HEK293 (cell line): Measurements from ENCODE around the gene TFB2M.

ENCODE experiments used
- CTCF ChIA-PET: fragments of 350-600 bp; formaldehyde crosslinking; extraction: SDS; loops from one replicate; lab custom pipeline; 2021; ENCODE audit warnings: antibody characterized with exemption; lab: Yijun Ruan, JAX
- POLR2A ChIA-PET: fragments of 300-600 bp; formaldehyde crosslinking; extraction: SDS; loops from one replicate; lab custom pipeline; 2020; ENCODE audit warnings: antibody characterized with exemption, inconsistent platforms; lab: Yijun Ruan, JAX
- H3K27ac ChIP-seq: fragments of 200-500 bp; sonication (Bioruptor generic); 2 replicates; pipeline ENCODE4 v1.5.1; 2014; ENCODE audit warnings: low read depth, low read length, control low read depth, inconsistent platforms; ENCODE audit errors: extremely low read depth
- H3K36me3 ChIP-seq, 2 experiments: fragments of 200-500 bp in 1 of 2; sonication (Bioruptor generic) in 1 of 2; 1 replicate in 1 of 2; 2 replicates in 1 of 2; pipeline ENCODE4 v1.5.1; 2014 to 2017; ENCODE audit warnings: inconsistent platforms in 2 of 2, low read length in 2 of 2; ENCODE audit not compliant: control insufficient read depth in 2 of 2, insufficient read depth in 1 of 2
- H3K4me1 ChIP-seq: fragments of 200-500 bp; sonication (Bioruptor generic); 2 replicates; pipeline ENCODE4 v1.5.1; 2014; ENCODE audit warnings: mild to moderate bottlenecking, low read length, inconsistent platforms; ENCODE audit not compliant: control insufficient read depth, insufficient read depth
- H3K4me3 ChIP-seq: 2 replicates; pipeline ENCODE4 v1.5.1; 2011; ENCODE audit warnings: low read depth, mild to moderate bottlenecking, control low read depth, low read length, moderate library complexity
- H3K9me3 ChIP-seq: fragments of 200-500 bp; sonication (Bioruptor generic); 2 replicates; pipeline ENCODE4 v1.5.1; 2014; ENCODE audit warnings: low read depth, low read length, inconsistent platforms; ENCODE audit not compliant: control insufficient read depth, insufficient read depth
- HOXC10 ChIP-seq: sonication (generic); formaldehyde crosslinking; IDR thresholded peaks from 2 replicates; pipeline ENCODE4 v1.8.1; 2023; ENCODE audit warnings: mild to moderate bottlenecking, missing genetic modification reagents
- KLF1 ChIP-seq: fragments of 450-650 bp; formaldehyde crosslinking; IDR thresholded peaks from 2 replicates; pipeline ENCODE4 v1.5.1; 2016; ENCODE audit warnings: missing biosample characterization, missing genetic modification characterization
- KLF10 ChIP-seq: fragments of 450-650 bp; IDR thresholded peaks from 2 replicates; pipeline ENCODE4 v1.5.1; 2018; ENCODE audit warnings: missing biosample characterization, mild to moderate bottlenecking, missing genetic modification characterization
- KLF16 ChIP-seq: fragments of 450-650 bp; formaldehyde crosslinking; IDR thresholded peaks from 2 replicates; pipeline ENCODE4 v1.5.1; 2017; ENCODE audit warnings: missing biosample characterization, missing genetic modification characterization
- MYNN ChIP-seq: fragments of 450-650 bp; formaldehyde crosslinking; IDR thresholded peaks from 2 replicates; pipeline ENCODE4 v1.5.1; 2016; ENCODE audit warnings: missing biosample characterization, missing genetic modification characterization, borderline replicate concordance
- PRDM6 ChIP-seq: fragments of 450-650 bp; formaldehyde crosslinking; IDR thresholded peaks from 2 replicates; pipeline ENCODE4 v1.5.1; 2017; ENCODE audit warnings: missing biosample characterization, missing genetic modification characterization
- REST ChIP-seq: fragments of 450-650 bp; formaldehyde crosslinking; IDR thresholded peaks from 2 replicates; pipeline ENCODE4 v1.5.1; 2016; ENCODE audit warnings: missing biosample characterization, missing genetic modification characterization
- ZBTB8A ChIP-seq: fragments of 450-650 bp; formaldehyde crosslinking; IDR thresholded peaks from 2 replicates; pipeline ENCODE4 v1.5.1; 2016; ENCODE audit warnings: missing biosample characterization, missing genetic modification characterization
- ZNF239 ChIP-seq: fragments of 450-650 bp; formaldehyde crosslinking; IDR thresholded peaks from 2 replicates; pipeline ENCODE4 v1.5.1; 2016; ENCODE audit warnings: missing biosample characterization, missing genetic modification characterization
- ZNF280C ChIP-seq: fragments of 450-650 bp; formaldehyde crosslinking; IDR thresholded peaks from 2 replicates; pipeline ENCODE4 v1.5.1; 2016; ENCODE audit warnings: missing biosample characterization, missing genetic modification characterization
- ZNF350 ChIP-seq: fragments of 450-650 bp; formaldehyde crosslinking; IDR thresholded peaks from 2 replicates; pipeline ENCODE4 v1.5.0; 2017; ENCODE audit warnings: missing biosample characterization, mild to moderate bottlenecking, missing genetic modification characterization
- ZNF366 ChIP-seq: fragments of 450-650 bp; formaldehyde crosslinking; conservative IDR thresholded peaks from 2 replicates; pipeline ENCODE4 v1.5.1; 2016; ENCODE audit warnings: missing biosample characterization, missing genetic modification characterization
- ZNF416 ChIP-seq: fragments of 450-650 bp; formaldehyde crosslinking; IDR thresholded peaks from 2 replicates; pipeline ENCODE4 v1.5.1; 2016; ENCODE audit warnings: missing biosample characterization, missing genetic modification characterization
- ZNF488 ChIP-seq: fragments of 450-650 bp; formaldehyde crosslinking; IDR thresholded peaks from 2 replicates; pipeline ENCODE4 v1.5.1; 2016; ENCODE audit warnings: missing biosample characterization, missing genetic modification characterization
- ZNF585B ChIP-seq: fragments of 450-650 bp; formaldehyde crosslinking; IDR thresholded peaks from 2 replicates; pipeline ENCODE4 v1.5.1; 2016; ENCODE audit warnings: missing biosample characterization, missing genetic modification characterization
- ZNF664 ChIP-seq: fragments of 450-650 bp; formaldehyde crosslinking; IDR thresholded peaks from 2 replicates; pipeline ENCODE4 v1.5.1; 2016; ENCODE audit warnings: missing biosample characterization, missing genetic modification characterization
- ZNF791 ChIP-seq: fragments of 450-650 bp; formaldehyde crosslinking; IDR thresholded peaks from 2 replicates; pipeline ENCODE4 v1.5.1; 2016; ENCODE audit warnings: missing biosample characterization, missing genetic modification characterization
- ZNF830 ChIP-seq: fragments of 450-650 bp; IDR thresholded peaks from 2 replicates; pipeline ENCODE4 v1.5.0; 2018; ENCODE audit warnings: missing biosample characterization, missing genetic modification characterization, low read depth, mild to moderate bottlenecking, moderate library complexity
- TF ChIP-seq, protein P1 (sequence below): fragments of 450-650 bp; formaldehyde crosslinking; IDR thresholded peaks from 2 replicates; pipeline ENCODE4 v1.5.1; 2016; ENCODE audit warnings: missing biosample characterization, missing genetic modification characterization

TFB2M gene

DNA sequence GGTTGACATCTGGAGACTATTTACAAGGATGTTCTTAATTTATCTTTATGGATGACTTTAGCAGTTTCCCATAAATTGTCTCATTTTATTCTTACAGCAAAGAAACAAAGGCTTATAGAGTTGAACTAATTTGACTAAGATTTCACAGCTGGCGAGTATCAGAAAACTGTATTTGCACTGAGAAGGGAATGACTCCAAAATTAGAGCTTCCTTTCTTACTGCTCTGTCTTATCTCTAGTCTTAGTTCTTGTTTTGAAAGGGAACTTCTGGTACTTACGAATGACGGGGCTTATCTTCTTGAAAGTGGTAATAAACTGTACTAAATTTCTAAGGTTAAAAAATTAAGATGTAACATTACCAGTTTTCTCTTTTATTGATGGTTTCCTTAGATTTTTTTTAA is 13.8 kb upstream of the TFB2M start:
- H3K4me1 ChIP-seq: no peaks in the 10 kb centered on the region
- H3K4me3 ChIP-seq: no peak overlapping the region
- ChIA-PET POLR2A (interaction anchor here (0.9 kb wide), 1 partner anchor 14 kb away, joined by 3 read pairs; the partner anchor contains the start of genes CNST and TFB2M), CTCF (no interaction called here)
- TF ChIP-seq ZNF830 (tag by site-specific recombination) (no peak), ZNF791 (no peak), PRDM6 (tag by site-specific recombination) (peak; percentile 41), ZNF664 (tag by site-specific recombination) (no peak)
- no peak overlapping the region for H3K27ac ChIP-seq
- H3K36me3 ChIP-seq: no peaks in the 10 kb centered on the region
- H3K9me3 ChIP-seq: no peaks in the 10 kb centered on the region

DNA sequence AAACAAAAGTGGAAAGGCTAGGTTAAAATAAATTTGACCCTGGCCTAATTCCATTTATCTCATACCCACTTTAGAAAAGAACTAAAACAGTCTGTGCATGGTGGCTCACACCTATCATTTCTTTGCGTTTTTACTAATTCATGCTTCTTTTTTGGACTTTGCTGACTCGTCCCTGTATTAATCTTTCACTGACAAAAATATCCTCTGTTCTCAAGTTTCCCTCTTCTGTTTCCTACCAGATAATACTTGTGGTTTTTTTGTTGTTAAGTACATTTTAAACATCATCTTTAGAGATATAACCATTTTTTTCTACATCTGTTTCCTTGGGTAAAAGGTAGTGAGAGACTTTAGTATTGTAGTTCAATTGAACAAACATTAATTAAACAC is 11.7 kb upstream of the TFB2M start:
- Histone ChIP-seq H3K27ac (no peak overlapping the region), H3K4me3 (no peak overlapping the region), H3K36me3 (no peaks in the 10 kb centered on the region), H3K9me3 (no peaks in the 10 kb centered on the region), H3K4me1 (no peaks in the 10 kb centered on the region)
- no peak for TF ChIP-seq MYNN
- no peak for TF ChIP-seq REST (tag by site-specific recombination)
- TF ChIP-seq, protein P1, sequence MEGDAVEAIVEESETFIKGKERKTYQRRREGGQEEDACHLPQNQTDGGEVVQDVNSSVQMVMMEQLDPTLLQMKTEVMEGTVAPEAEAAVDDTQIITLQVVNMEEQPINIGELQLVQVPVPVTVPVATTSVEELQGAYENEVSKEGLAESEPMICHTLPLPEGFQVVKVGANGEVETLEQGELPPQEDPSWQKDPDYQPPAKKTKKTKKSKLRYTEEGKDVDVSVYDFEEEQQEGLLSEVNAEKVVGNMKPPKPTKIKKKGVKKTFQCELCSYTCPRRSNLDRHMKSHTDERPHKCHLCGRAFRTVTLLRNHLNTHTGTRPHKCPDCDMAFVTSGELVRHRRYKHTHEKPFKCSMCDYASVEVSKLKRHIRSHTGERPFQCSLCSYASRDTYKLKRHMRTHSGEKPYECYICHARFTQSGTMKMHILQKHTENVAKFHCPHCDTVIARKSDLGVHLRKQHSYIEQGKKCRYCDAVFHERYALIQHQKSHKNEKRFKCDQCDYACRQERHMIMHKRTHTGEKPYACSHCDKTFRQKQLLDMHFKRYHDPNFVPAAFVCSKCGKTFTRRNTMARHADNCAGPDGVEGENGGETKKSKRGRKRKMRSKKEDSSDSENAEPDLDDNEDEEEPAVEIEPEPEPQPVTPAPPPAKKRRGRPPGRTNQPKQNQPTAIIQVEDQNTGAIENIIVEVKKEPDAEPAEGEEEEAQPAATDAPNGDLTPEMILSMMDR (tag by site-specific recombination): no peak
- no peak for TF ChIP-seq KLF10
- TF ChIP-seq ZBTB8A (tag by site-specific recombination): no peak
- no peak for TF ChIP-seq ZNF366 (tag by site-specific recombination)
- no peak for TF ChIP-seq ZNF350 (tag by site-specific recombination)
- TF ChIP-seq ZNF280C (tag by site-specific recombination): no peak
- no peak for TF ChIP-seq HOXC10 (CRISPR knock-in tag)
- TF ChIP-seq ZNF239 (tag by site-specific recombination): no peak
- TF ChIP-seq KLF16 (tag by site-specific recombination): no peak
- no peak for TF ChIP-seq ZNF416
- no peak for TF ChIP-seq KLF1 (tag by site-specific recombination)
- no peak for TF ChIP-seq ZNF585B (tag by site-specific recombination)
- TF ChIP-seq ZNF488 (tag by site-specific recombination): no peak
- ChIA-PET POLR2A (no interaction called here), CTCF (no interaction called here)
